ENCODE data around the gene EHD4.
A peak's percentile ranks its signal among the peaks of the same experiment; 100 is the strongest.

EHD4 gene

DNA sequence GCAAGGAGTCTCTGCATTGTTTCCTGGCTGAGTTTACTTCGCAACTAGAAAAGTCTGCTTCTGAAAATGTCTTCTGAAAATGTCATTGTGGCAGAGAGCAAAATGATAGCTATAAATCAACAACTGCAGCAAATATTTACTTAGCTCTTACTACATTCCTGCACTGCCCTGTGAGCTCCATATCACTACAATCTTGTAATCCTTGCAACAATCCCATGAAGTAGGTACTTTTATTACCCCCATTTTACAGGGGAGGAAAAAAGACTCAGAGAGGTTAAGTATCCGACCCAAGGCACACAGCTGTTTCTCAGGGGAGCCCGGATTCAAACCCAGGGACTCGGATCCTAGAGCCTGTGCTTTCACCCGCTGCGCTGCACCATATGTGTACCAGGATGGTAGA, 44.3 kb downstream of the EHD4 start (continued):
- TF ChIP-seq, protein P1, sequence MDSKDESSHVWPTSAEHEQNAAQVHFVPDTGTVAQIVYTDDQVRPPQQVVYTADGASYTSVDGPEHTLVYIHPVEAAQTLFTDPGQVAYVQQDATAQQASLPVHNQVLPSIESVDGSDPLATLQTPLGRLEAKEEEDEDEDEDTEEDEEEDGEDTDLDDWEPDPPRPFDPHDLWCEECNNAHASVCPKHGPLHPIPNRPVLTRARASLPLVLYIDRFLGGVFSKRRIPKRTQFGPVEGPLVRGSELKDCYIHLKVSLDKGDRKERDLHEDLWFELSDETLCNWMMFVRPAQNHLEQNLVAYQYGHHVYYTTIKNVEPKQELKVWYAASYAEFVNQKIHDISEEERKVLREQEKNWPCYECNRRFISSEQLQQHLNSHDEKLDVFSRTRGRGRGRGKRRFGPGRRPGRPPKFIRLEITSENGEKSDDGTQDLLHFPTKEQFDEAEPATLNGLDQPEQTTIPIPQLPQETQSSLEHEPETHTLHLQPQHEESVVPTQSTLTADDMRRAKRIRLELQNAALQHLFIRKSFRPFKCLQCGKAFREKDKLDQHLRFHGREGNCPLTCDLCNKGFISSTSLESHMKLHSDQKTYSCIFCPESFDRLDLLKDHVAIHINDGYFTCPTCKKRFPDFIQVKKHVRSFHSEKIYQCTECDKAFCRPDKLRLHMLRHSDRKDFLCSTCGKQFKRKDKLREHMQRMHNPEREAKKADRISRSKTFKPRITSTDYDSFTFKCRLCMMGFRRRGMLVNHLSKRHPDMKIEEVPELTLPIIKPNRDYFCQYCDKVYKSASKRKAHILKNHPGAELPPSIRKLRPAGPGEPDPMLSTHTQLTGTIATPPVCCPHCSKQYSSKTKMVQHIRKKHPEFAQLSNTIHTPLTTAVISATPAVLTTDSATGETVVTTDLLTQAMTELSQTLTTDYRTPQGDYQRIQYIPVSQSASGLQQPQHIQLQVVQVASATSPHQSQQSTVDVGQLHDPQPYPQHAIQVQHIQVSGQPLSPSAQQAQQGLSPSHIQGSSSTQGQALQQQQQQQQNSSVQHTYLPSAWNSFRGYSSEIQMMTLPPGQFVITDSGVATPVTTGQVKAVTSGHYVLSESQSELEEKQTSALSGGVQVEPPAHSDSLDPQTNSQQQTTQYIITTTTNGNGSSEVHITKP (tag by site-specific recombination; IDR thresholded peaks at IDR 0.05): no peak
- TF ChIP-seq, protein P2, sequence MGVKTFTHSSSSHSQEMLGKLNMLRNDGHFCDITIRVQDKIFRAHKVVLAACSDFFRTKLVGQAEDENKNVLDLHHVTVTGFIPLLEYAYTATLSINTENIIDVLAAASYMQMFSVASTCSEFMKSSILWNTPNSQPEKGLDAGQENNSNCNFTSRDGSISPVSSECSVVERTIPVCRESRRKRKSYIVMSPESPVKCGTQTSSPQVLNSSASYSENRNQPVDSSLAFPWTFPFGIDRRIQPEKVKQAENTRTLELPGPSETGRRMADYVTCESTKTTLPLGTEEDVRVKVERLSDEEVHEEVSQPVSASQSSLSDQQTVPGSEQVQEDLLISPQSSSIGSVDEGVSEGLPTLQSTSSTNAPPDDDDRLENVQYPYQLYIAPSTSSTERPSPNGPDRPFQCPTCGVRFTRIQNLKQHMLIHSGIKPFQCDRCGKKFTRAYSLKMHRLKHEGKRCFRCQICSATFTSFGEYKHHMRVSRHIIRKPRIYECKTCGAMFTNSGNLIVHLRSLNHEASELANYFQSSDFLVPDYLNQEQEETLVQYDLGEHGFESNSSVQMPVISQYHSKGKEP (tag by site-specific recombination; IDR thresholded peaks at IDR 0.05): peak; percentile 82
- TF ChIP-seq ZFP41 (tag by site-specific recombination; IDR thresholded peaks at IDR 0.05; ENCODE audit: borderline replicate concordance) (no peak), ZBTB1 (tag by site-specific recombination; IDR thresholded peaks at IDR 0.05) (no peak), ZNF341 (tag by site-specific recombination; IDR thresholded peaks at IDR 0.05; ENCODE audit: low read depth) (0 out of 2 replicates have a peak, but pooled peaks have one; percentile 3), KLF16 (tag by site-specific recombination; IDR thresholded peaks at IDR 0.05) (no peak), ZNF311 (tag by site-specific recombination; IDR thresholded peaks at IDR 0.05; ENCODE audit: borderline replicate concordance) (no peak), ZBTB8A (tag by site-specific recombination; IDR thresholded peaks at IDR 0.05) (no peak), ZNF626 (tag by site-specific recombination; IDR thresholded peaks at IDR 0.05) (no peak), ZNF560 (tag by site-specific recombination; IDR thresholded peaks at IDR 0.05; ENCODE audit: borderline replicate concordance) (no peak), ZNF157 (tag by site-specific recombination; IDR thresholded peaks at IDR 0.05) (no peak), ZNF514 (tag by site-specific recombination; IDR thresholded peaks at IDR 0.05) (no peak), ZNF391 (tag by site-specific recombination; IDR thresholded peaks at IDR 0.05; ENCODE audit: borderline replicate concordance, low read depth) (no peak), ZNF837 (tag by site-specific recombination; IDR thresholded peaks at IDR 0.05) (no peak), ZNF76 (tag by site-specific recombination; IDR thresholded peaks at IDR 0.05; ENCODE audit: borderline replicate concordance, low read depth) (no peak), ZNF677 (tag by site-specific recombination; IDR thresholded peaks at IDR 0.05) (no peak), ZNF747 (tag by site-specific recombination; IDR thresholded peaks at IDR 0.05) (no peak), BCL11A (tag by site-specific recombination; IDR thresholded peaks at IDR 0.05; ENCODE audit: low read depth) (no peak), ZNF664 (tag by site-specific recombination; IDR thresholded peaks at IDR 0.05) (peak; percentile 86), ZNF544 (tag by site-specific recombination; IDR thresholded peaks at IDR 0.05) (no peak), ZNF140 (tag by site-specific recombination; IDR thresholded peaks at IDR 0.05) (no peak), ZNF354C (tag by site-specific recombination; IDR thresholded peaks at IDR 0.05; ENCODE audit: borderline replicate concordance, low read depth) (no peak)
- TF ChIP-seq, protein P3, sequence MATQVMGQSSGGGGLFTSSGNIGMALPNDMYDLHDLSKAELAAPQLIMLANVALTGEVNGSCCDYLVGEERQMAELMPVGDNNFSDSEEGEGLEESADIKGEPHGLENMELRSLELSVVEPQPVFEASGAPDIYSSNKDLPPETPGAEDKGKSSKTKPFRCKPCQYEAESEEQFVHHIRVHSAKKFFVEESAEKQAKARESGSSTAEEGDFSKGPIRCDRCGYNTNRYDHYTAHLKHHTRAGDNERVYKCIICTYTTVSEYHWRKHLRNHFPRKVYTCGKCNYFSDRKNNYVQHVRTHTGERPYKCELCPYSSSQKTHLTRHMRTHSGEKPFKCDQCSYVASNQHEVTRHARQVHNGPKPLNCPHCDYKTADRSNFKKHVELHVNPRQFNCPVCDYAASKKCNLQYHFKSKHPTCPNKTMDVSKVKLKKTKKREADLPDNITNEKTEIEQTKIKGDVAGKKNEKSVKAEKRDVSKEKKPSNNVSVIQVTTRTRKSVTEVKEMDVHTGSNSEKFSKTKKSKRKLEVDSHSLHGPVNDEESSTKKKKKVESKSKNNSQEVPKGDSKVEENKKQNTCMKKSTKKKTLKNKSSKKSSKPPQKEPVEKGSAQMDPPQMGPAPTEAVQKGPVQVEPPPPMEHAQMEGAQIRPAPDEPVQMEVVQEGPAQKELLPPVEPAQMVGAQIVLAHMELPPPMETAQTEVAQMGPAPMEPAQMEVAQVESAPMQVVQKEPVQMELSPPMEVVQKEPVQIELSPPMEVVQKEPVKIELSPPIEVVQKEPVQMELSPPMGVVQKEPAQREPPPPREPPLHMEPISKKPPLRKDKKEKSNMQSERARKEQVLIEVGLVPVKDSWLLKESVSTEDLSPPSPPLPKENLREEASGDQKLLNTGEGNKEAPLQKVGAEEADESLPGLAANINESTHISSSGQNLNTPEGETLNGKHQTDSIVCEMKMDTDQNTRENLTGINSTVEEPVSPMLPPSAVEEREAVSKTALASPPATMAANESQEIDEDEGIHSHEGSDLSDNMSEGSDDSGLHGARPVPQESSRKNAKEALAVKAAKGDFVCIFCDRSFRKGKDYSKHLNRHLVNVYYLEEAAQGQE (tag by site-specific recombination; IDR thresholded peaks at IDR 0.05): no peak
- TF ChIP-seq, protein P4, sequence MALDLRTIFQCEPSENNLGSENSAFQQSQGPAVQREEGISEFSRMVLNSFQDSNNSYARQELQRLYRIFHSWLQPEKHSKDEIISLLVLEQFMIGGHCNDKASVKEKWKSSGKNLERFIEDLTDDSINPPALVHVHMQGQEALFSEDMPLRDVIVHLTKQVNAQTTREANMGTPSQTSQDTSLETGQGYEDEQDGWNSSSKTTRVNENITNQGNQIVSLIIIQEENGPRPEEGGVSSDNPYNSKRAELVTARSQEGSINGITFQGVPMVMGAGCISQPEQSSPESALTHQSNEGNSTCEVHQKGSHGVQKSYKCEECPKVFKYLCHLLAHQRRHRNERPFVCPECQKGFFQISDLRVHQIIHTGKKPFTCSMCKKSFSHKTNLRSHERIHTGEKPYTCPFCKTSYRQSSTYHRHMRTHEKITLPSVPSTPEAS (tag by site-specific recombination; IDR thresholded peaks at IDR 0.05): no peak
- TF ChIP-seq, protein P5, sequence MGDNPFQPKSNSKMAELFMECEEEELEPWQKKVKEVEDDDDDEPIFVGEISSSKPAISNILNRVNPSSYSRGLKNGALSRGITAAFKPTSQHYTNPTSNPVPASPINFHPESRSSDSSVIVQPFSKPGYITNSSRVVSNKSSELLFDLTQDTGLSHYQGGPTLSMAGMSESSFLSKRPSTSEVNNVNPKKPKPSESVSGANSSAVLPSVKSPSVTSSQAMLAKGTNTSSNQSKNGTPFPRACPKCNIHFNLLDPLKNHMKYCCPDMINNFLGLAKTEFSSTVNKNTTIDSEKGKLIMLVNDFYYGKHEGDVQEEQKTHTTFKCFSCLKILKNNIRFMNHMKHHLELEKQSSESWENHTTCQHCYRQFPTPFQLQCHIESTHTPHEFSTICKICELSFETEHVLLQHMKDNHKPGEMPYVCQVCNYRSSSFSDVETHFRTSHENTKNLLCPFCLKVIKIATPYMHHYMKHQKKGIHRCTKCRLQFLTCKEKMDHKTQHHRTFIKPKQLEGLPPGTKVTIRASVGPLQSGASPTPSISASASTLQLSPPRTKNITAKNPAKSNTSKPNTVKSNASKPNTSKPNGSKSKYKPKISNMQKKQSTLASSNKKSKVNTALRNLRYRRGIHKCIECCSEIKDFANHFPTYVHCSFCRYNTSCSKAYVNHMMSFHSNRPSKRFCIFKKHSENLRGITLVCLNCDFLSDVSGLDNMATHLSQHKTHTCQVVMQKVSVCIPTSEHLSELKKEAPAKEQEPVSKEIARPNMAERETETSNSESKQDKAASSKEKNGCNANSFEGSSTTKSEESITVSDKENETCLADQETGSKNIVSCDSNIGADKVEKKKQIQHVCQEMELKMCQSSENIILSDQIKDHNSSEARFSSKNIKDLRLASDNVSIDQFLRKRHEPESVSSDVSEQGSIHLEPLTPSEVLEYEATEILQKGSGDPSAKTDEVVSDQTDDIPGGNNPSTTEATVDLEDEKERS (tag by site-specific recombination; IDR thresholded peaks at IDR 0.05): no peak
- TF ChIP-seq, protein P6, sequence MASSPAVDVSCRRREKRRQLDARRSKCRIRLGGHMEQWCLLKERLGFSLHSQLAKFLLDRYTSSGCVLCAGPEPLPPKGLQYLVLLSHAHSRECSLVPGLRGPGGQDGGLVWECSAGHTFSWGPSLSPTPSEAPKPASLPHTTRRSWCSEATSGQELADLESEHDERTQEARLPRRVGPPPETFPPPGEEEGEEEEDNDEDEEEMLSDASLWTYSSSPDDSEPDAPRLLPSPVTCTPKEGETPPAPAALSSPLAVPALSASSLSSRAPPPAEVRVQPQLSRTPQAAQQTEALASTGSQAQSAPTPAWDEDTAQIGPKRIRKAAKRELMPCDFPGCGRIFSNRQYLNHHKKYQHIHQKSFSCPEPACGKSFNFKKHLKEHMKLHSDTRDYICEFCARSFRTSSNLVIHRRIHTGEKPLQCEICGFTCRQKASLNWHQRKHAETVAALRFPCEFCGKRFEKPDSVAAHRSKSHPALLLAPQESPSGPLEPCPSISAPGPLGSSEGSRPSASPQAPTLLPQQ (tag by site-specific recombination; IDR thresholded peaks at IDR 0.05): no peak

Measured in HEK293 (cell line).